Chondrocyte (in vitro differentiated cells): ENCODE measurements around the gene CCNQ. TPM values are rescaled to one million over a fixed set of nuclear protein-coding genes. Genes with fewer than 3 reads are reported as not detected.

Experiments used
- DNase-seq: peaks from one replicate; pipeline ENCODE4 v3.0.0; 2021; ENCODE audit warnings: mixed read lengths, low spot score
- H3K27ac Mint-ChIP-seq: one replicate; pipeline ENCODE4 v1.8.0; 2021; ENCODE audit warnings: mild to moderate bottlenecking, moderate library complexity, mixed read lengths; ENCODE audit not compliant: unreplicated experiment
- H3K27me3 Mint-ChIP-seq: 2 replicates; pipeline ENCODE4 v1.8.0; 2021; ENCODE audit warnings: low read depth, mixed read lengths
- H3K36me3 Mint-ChIP-seq: 2 replicates; pipeline ENCODE4 v1.8.0; 2021; ENCODE audit warnings: low read depth, mixed read lengths
- H3K4me1 Mint-ChIP-seq: 2 replicates; pipeline ENCODE4 v1.8.0; 2021; ENCODE audit warnings: low read depth, mild to moderate bottlenecking, mixed read lengths
- H3K4me3 Mint-ChIP-seq: one replicate; pipeline ENCODE4 v1.8.0; 2021; ENCODE audit warnings: mild to moderate bottlenecking, moderate library complexity, mixed read lengths; ENCODE audit not compliant: unreplicated experiment
- H3K9me3 Mint-ChIP-seq: 2 replicates; pipeline ENCODE4 v1.8.0; 2021; ENCODE audit warnings: low read depth, mixed read lengths
- CTCF ChIP-seq: fragments of 200-600 bp; sonication (generic); IDR thresholded peaks from 2 replicates; pipeline ENCODE4 v1.5.0; 2021; ENCODE audit warnings: antibody characterized with exemption, mild to moderate bottlenecking, moderate library complexity
- total RNA-seq: library from RNA; stranded (reverse); gene quantifications from 3 replicates; pipeline ENCODE4 v1.2.1, GENCODE V29; 2021

The CCNQ gene
- total RNA-seq, 1 donor from 2014 or later: 17.2 TPM

- Mint-ChIP-seq H3K27ac (no peak overlapping the region), H3K4me3 (no peak overlapping the region), H3K36me3 (peaks cover 8% of the 10 kb centered on the region), H3K4me1 (peaks cover 8% of the 10 kb centered on the region), H3K27me3 (no peaks in the 10 kb centered on the region), H3K9me3 (no peaks in the 10 kb centered on the region)
- no peak for TF ChIP-seq CTCF
- peak; percentile 59 for DNase-seq
Observed at GRCh38 chrX:153593811-153594500, 5.0 kb downstream of the CCNQ start.

DNA sequence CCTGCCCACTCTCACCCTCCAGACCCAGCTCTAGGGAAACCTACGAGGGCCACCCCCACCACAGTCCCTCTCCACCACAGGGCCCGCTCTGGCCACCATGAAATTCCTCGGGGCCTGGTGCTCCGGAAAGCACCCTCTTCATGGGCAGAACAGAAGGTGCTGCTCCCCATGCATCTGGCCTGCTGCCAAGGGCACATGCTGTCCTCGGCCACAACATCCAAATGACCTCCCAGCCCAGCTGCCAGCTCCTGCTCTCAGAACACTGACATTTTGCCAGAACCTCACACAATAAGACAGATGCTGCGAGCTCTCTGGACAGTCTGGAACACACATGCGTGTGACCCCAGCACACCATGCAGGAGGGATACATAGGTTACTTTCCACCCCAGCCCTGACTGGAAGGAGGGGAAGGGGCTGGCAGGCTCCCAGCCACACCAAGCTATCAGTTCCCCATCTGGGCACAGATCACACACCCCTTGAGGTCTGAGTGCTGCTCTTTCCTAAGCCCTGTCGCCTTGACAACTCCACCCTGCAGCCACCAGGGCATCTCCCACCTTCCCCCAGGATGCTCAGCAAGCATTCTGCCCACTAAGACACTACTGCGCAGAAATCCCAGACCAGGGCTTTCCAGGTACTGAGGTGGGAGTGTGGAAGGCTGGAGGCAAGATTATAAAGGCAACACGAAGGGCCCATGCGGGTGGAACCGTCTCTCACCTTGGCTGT, 5.8 kb downstream of the CCNQ start:
- no peak for TF ChIP-seq CTCF
- peaks cover 11% of the 10 kb centered on the region for H3K36me3 Mint-ChIP-seq
- no peaks in the 10 kb centered on the region for H3K9me3 Mint-ChIP-seq
- no peak overlapping the region for H3K27ac Mint-ChIP-seq
- H3K27me3 Mint-ChIP-seq: no peaks in the 10 kb centered on the region
- H3K4me1 Mint-ChIP-seq: peaks cover 8% of the 10 kb centered on the region
- DNase-seq: peak; percentile 82
- H3K4me3 Mint-ChIP-seq: no peak overlapping the region

DNA sequence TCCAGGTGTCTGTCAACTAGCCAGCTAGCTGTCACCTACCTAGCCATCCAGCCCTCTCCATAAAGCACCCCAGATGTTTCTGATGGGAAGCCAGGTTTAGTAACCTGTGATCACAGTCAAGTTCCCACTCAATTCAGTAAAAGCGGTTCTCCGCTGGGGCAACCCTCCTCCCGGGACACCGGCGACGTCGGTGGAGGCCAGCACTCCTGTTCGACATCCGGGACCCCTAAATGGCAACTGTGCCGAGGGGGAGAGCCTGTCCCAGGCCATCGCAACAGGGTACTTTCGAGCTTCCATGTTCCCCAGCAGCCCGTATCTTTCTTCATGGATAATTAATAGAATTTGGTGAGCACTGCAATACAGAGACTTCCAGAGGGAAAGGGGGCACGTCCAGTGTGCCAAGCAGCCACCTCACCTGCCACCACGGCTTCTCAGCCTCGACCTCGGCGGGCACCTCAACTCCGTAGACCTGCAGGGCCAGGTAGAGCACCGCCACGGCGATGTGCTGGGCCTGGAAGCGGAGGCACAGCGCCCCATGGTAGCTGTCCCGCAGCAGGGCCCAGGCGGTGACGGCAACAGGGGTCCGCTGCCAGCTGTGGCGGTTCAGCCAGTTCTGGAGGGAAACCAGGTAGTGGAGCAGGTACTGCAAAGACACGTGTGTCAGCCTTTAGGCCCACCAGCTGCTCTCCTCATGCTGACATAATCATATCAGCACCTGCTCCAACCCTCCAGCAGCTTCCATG, 6.7 kb downstream of the CCNQ start:
- H3K36me3 Mint-ChIP-seq: peaks cover 14% of the 10 kb centered on the region
- no peak overlapping the region for H3K4me3 Mint-ChIP-seq
- H3K9me3 Mint-ChIP-seq: no peaks in the 10 kb centered on the region
- DNase-seq: peak; percentile 77
- no peak for TF ChIP-seq CTCF
- no peaks in the 10 kb centered on the region for H3K4me1 Mint-ChIP-seq
- no peaks in the 10 kb centered on the region for H3K27me3 Mint-ChIP-seq
- no peak overlapping the region for H3K27ac Mint-ChIP-seq

- peaks cover 16% of the 10 kb centered on the region for H3K36me3 Mint-ChIP-seq
- peak; percentile 84 for DNase-seq
- H3K9me3 Mint-ChIP-seq: no peaks in the 10 kb centered on the region
- no peaks in the 10 kb centered on the region for H3K27me3 Mint-ChIP-seq
- H3K27ac Mint-ChIP-seq: no peak overlapping the region
- no peak for TF ChIP-seq CTCF
- H3K4me1 Mint-ChIP-seq: no peaks in the 10 kb centered on the region
- H3K4me3 Mint-ChIP-seq: no peak overlapping the region
Observed at GRCh38 chrX:153590961-153591956, 7.7 kb downstream of the CCNQ start.
